GM18861 (cell line): Measurements from ENCODE around the gene CAMK2B.
"Not testable (repeated sequence)": the region's sequence is repeated elsewhere in the genome, so short reads cannot be mapped to it uniquely, and the experiment has no call there.

Experiments used
- ATAC-seq: cut with Tn5 transposase; IDR thresholded peaks from one replicate; pipeline ENCODE4 v1.9.1; 2021; ENCODE audit not compliant: unreplicated experiment

CAMK2B gene

GRCh38 chr7:44176486-44176885 is 148.9 kb downstream of the CAMK2B start:
- ATAC-seq = no peak

GRCh38 chr7:44175730-44176129 is 149.7 kb downstream of the CAMK2B start:
- no peak for ATAC-seq

- ATAC-seq = not testable (repeated sequence)
Observed at GRCh38 chr7:44174694-44174948, 150.8 kb downstream of the CAMK2B start.

GRCh38 chr7:44173911-44174693 is 151.3 kb downstream of the CAMK2B start:
- no peak for ATAC-seq

- ATAC-seq = no peak
Observed at GRCh38 chr7:44172803-44173424, 152.5 kb downstream of the CAMK2B start.

- ATAC-seq = no peak
Observed at GRCh38 chr7:44172352-44172751, 153.0 kb downstream of the CAMK2B start.

GRCh38 chr7:44171901-44172300 is 153.5 kb downstream of the CAMK2B start:
- ATAC-seq = not testable (repeated sequence)

GRCh38 chr7:44167920-44168319 is 157.5 kb downstream of the CAMK2B start:
- ATAC-seq = no peak
